ENCODE measurements around the gene CALCOCO2. TPM values are rescaled to one million over a fixed set of nuclear protein-coding genes. Genes with fewer than 3 reads are reported as not detected.

The CALCOCO2 gene
- total RNA-seq, 1 donor from 2014 or later, result 43.0 TPM

GRCh38 chr17:48912476-48912875 is 81.6 kb downstream of the CALCOCO2 start:
- DNase-seq (ENCODE audit: low read depth), result no peak

Other genes starting within 250 kb of the CALCOCO2 start
- 8.3 and 8.4 TPM in 2 replicates for gene HOXB3, start 240.8 kb upstream of the CALCOCO2 start, total RNA-seq
- gene HOXB5, start 237.3 kb upstream of the CALCOCO2 start, total RNA-seq, result 0.42 and 0.80 TPM in 2 replicates
- 13.5 and 22.9 TPM in 2 replicates for gene HOXB6, start 226.0 kb upstream of the CALCOCO2 start, total RNA-seq
- gene HOXB7, start 220.0 kb upstream of the CALCOCO2 start, total RNA-seq, result 27.8 and 30.4 TPM in 2 replicates
- 11.8 and 13.8 TPM in 2 replicates for gene HOXB8, start 215.7 kb upstream of the CALCOCO2 start, total RNA-seq
- 4.9 and 6.6 TPM in 2 replicates for gene HOXB9, start 204.7 kb upstream of the CALCOCO2 start, total RNA-seq
- gene PRAC1, start 108.5 kb upstream of the CALCOCO2 start, total RNA-seq, result not detected in 2 replicates
- gene PRAC2, start 107.8 kb upstream of the CALCOCO2 start, total RNA-seq, result not detected in 2 replicates
- gene HOXB13, start 102.3 kb upstream of the CALCOCO2 start, total RNA-seq, result 1.3 and 1.5 TPM in 2 replicates
- not detected in 2 replicates for gene TTLL6, start 13.8 kb upstream of the CALCOCO2 start, total RNA-seq
- 165 and 189 TPM in 2 replicates for gene ATP5MC1, start 61.8 kb downstream of the CALCOCO2 start, total RNA-seq
- gene UBE2Z, start 77.4 kb downstream of the CALCOCO2 start, total RNA-seq, result 69.2 and 71.4 TPM in 2 replicates
- gene SNF8, start 113.8 kb downstream of the CALCOCO2 start, total RNA-seq, result 93.2 and 113 TPM in 2 replicates
- not detected in 2 replicates for gene GIP, start 137.6 kb downstream of the CALCOCO2 start, total RNA-seq
- 6.7 and 9.3 TPM in 2 replicates for gene IGF2BP1, start 166.3 kb downstream of the CALCOCO2 start, total RNA-seq